C1 segment of cervical spinal cord (tissue), 14 donors: Measurements from ENCODE around the gene TYRP1.
"Not testable (repeated sequence)": the region's sequence is repeated elsewhere in the genome, so short reads cannot be mapped to it uniquely, and the experiment has no call there.

Experiments
- DNase-seq, 14 donors: peaks; one replicate each; lab custom pipeline; 2025; lab: John Stamatoyannopoulos, UW

TYRP1 gene, protein sequence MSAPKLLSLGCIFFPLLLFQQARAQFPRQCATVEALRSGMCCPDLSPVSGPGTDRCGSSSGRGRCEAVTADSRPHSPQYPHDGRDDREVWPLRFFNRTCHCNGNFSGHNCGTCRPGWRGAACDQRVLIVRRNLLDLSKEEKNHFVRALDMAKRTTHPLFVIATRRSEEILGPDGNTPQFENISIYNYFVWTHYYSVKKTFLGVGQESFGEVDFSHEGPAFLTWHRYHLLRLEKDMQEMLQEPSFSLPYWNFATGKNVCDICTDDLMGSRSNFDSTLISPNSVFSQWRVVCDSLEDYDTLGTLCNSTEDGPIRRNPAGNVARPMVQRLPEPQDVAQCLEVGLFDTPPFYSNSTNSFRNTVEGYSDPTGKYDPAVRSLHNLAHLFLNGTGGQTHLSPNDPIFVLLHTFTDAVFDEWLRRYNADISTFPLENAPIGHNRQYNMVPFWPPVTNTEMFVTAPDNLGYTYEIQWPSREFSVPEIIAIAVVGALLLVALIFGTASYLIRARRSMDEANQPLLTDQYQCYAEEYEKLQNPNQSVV

DNA sequence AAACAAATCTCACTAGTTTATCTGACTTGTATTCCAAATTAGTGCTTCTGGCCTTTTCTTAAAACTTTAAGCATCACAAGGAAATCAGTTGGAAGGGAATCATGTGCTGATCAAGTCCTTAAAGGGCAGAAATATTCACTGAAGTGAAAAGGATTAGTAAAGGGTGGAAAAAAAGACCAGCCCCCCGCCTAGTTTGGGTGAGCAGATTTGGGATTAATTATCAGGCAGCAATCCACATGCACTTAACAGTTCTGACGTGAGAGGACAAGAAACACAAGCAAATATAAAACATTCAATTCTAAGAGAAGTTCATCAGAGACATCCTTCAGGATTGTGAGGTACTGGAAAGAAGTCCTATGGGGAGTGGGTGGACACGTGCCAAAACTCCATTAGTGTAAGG lies at the start of gene TYRP1:
TYRP1 (plus strand) TSS at position 245 of the 400 bp plus-strand sequence. CDS start 612 bp downstream, outside the sequence.
- no peak for DNase-seq

DNA sequence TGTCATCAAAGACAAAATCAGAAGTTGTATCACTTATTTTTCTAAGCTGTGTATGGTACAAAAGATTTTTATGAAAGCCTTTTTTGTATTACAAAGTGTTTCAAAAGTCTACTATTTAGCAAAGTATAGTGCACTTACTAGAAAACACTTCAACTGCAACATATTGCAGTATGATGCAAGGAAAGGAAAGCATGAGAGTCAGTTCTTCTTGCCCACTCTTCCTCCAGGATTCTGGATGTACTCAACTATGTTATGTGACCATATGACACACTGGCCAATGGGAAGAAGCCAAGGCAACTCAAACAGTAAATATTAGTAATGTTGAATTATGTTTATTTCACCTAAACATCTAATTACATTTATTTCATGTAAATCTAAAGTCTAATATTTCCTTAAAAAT lies 49.5 kb upstream of the TYRP1 start:
- no peak for DNase-seq

DNA sequence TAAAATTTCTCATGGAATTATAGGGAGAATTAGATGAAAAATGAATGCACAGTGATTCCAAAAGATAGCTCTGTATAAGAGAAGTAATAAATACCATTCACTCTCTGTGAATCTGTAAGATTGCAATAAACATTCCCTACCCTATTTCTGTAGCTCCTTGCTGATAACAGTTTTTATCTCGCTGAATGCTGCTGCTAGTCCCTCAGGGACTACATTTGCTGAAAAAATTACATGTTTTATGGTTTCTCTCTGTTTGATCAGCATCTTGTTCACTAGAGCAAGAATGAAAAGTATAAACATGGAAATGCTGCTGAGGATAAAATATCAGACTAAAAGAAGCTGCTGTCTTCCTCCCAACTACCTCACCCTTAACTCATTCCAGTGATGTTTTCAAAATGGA lies 44.3 kb upstream of the TYRP1 start:
- DNase-seq, result no peak

DNA sequence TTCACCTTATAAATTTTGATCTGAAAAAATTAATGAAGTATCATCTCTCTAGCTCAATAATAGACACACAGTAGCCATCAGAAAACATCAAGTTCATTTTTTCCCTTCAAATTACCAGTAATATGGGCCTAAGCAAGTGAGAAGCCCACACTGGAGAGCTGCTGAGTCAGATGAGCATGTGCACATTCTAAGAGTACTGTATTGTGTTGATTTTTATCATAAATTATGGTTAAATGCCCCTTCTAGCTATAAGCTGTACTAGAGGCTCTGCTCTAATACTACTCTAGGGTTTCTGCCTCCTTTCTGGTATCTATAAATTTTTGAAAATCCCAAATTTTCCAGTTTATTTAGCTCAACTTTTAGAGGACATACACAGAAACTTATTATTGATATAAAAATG lies 42.1 kb upstream of the TYRP1 start:
- no peak for DNase-seq

DNA sequence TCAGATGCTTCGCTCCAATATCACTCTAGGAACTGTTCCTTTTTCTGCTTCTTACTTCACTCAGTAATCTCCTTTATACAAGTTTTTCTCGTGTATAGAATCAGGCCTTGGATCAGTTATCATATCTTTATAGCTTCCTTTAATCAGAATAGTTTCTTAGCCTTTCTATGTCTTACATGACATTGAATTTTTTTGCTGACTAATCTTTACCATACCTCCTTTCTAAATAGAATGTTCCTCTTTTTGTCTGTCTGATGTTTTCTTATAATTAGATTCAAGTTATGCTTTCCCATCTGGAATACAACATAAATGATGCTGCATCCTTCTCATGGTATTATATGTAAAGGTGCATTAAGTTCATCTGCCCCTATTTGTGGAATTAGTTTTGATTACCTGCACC lies 40.2 kb upstream of the TYRP1 start:
- DNase-seq, result no peak

DNA sequence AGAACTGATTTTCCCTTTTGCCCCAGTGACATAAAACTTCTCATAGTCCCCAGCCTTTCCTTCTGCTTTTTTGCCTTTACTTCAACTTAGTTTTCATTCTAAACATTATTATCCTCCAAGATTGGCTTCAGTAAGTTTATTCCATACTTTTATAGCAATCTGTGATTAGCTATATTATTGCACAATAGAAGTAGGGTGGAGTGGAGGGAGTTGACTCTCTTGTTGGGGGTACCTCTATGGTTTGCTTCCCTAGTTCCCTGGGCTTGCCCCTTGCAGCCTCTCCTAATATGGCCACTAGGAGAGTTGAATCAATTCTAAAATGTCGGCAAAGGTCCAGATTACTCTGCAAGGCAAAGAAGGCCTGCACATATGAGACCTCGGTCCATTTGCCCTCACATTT lies 36.4 kb upstream of the TYRP1 start:
- no peak for DNase-seq

DNA sequence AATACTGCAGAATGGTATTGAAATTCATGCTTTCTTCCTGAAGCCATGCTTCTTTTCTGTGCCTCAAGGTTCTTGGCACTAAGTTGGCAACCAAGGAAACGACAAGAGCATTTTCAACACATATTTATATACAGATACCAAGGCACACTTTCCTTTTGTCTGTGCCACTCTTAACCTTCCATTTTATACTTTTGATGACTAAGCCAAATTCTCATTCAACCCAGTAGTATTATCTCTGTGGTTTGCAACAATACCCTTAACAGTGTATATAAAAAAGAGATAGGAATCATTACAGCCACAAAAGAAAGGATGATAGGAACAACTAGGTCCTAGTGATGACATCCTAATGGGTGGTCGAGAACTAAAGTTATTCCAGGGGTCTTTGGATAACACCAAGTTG lies 36.0 kb upstream of the TYRP1 start:
- no peak for DNase-seq

DNA sequence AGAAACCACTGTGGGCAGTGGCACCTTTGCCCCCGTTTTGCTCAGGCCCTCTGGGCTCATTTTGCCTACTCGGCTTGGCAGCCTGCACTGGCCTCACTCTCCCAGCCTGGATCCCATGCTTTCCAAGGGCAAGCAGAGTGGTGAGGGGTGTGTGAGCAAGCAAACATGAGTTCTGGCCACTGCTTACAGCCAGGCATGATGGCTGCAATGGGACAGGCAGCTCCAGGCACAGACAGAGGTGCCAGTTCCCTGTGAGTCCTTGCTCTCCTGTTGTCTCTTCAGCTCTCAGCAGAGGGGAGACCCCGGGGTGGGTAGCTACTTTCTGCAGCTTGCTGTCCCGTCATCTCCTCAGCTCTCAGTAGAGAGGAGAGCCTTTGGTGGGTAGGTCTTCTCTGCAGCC lies 35.2 kb upstream of the TYRP1 start:
- no peak for DNase-seq

GRCh38 chr9:12658531-12659209 lies 34.5 kb upstream of the TYRP1 start:
- no peak for DNase-seq

DNA sequence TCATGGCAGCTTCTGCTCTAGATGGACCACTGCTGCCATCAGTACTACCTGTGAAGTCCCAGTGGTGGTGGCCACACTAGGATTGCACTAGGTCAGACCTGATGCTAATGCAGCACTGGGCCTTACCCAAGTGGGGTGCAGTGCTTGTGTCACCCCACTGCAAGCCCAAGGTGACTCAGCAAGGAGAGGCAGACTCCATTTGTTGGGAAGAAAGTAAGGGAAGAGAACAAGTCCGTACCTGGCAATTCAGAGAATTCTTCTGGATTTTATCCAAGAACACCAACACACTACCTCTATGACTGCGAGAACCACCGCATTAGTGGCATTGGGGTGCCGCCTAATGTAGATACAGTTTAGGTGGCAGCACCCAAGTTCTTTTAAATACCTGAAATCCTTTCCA lies 34.0 kb upstream of the TYRP1 start:
- DNase-seq, result no peak

DNA sequence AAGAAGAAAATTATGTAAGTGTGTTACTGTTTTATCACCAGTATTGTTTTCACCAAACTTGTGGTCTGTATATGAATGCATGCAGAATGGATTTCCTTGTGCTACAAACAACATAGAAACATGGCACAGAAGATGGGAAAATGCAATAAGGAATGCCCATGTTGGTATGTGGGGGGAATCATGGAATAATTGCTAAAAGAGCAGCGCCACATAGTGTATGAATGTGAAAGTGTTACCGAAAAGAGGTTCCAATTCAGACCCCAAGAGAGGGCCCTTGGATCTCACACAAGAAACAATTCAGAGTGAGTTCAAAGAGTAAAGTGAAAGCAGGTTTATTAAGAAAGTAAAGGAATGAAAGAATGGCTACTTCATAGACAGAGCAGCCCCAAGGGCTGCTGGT lies 26.4 kb upstream of the TYRP1 start:
- no peak for DNase-seq

DNA sequence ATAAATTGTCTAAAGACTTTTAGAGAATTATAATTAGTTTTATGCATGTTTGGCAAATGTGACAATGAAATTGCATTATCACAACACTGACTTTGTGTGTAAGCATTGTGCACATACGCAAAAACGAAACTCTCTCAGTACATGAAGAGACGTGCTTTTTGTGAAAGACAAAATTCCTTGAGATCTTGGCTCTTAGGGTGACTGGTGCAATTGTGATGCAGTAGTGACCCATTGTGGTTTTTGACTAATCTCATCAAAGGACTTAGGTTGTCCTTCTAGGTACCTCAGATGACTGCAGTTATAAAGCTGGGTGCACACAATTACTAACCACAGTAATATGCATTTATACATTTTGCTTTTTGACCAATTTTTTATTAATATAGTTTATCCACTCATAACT lies 25.3 kb upstream of the TYRP1 start:
- no peak for DNase-seq

DNA sequence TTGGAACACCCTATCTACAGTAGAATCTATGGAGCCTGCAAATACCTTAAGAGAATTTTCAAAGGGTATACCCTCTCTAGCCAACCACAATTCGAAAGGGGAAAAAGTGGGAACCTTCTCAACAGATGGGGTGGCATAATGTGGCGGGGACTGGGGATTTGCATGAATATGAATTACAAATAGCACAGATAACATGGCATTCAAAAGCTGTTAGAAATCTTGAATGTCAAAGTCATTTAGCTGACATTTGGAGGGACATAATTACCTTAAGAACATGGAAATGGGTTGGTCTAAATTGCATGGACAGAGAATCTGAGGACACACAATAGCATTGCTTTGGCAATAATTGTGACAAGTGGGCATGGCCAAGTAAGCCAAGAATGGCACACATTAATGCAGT lies 23.2 kb upstream of the TYRP1 start:
- DNase-seq, result no peak

- DNase-seq, result no peak
Observed at GRCh38 chr9:12674961-12675360, 18.2 kb upstream of the TYRP1 start.

GRCh38 chr9:12677462-12678126 lies 15.6 kb upstream of the TYRP1 start:
- not testable (repeated sequence) for DNase-seq

GRCh38 chr9:12680341-12680740 lies 12.8 kb upstream of the TYRP1 start:
- DNase-seq, result no peak

GRCh38 chr9:12680757-12681156 lies 12.4 kb upstream of the TYRP1 start:
- no peak for DNase-seq

DNA sequence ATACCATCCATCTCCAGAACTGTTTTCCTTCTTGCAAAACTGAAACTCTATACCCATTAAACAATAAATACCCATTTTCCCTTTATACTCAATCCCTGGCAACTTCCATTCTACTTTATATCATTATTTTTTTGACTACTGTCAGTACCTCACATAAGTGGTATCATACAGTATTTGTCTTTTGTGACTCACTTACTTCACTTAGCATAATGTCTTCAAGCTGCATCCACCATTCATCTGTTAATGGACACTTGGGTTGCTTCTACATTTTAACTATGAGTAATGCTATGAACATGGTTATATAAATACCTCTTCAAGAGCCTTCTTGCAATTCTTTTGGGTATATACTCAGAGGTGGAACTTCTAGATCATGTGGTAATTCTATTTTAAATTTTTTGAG lies 11.6 kb upstream of the TYRP1 start:
- no peak for DNase-seq

DNA sequence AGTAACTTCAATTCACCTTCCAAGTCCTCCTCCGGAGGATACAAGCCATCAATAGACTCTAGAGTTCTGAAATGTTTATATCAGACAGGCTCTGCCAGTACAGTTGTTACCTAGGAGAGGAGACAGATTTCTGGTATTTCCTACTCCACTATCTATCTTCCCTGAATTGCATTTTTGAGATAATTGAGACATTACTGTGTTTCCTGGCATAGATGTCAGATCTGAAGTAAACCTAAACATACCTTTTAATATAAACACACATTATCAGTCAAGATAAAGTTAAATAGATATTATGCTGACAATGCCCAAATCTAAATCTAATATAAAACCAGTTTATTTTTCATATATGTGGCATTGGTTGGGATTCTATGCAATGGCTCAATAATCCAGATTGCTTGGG lies 8.2 kb upstream of the TYRP1 start:
- no peak for DNase-seq

GRCh38 chr9:12689233-12689632 lies 4.0 kb upstream of the TYRP1 start:
- no peak for DNase-seq

DNA sequence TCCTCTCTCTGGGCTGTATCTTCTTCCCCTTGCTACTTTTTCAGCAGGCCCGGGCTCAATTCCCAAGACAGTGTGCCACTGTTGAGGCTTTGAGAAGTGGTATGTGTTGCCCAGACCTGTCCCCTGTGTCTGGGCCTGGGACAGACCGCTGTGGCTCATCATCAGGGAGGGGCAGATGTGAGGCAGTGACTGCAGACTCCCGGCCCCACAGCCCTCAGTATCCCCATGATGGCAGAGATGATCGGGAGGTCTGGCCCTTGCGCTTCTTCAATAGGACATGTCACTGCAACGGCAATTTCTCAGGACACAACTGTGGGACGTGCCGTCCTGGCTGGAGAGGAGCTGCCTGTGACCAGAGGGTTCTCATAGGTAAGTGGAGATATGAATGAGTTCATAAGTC lies 828 bp downstream of the TYRP1 start:
- no peak for DNase-seq

- peak in 1 of 14 donors; percentile 0 for DNase-seq
Observed at GRCh38 chr9:12695474-12695873, 2.3 kb downstream of the TYRP1 start.
